Fibroblast of peridontal ligament (primary cell): ENCODE measurements around the gene AKR1C2.
"Not testable (repeated sequence)": the region's sequence is repeated elsewhere in the genome, so short reads cannot be mapped to it uniquely, and the experiment has no call there.

Source experiments
- DNase-seq: peaks from one replicate; pipeline ENCODE4 v3.0.0-alpha.2; 2010; ENCODE audit errors: extremely low read depth

Gene AKR1C2

DNA sequence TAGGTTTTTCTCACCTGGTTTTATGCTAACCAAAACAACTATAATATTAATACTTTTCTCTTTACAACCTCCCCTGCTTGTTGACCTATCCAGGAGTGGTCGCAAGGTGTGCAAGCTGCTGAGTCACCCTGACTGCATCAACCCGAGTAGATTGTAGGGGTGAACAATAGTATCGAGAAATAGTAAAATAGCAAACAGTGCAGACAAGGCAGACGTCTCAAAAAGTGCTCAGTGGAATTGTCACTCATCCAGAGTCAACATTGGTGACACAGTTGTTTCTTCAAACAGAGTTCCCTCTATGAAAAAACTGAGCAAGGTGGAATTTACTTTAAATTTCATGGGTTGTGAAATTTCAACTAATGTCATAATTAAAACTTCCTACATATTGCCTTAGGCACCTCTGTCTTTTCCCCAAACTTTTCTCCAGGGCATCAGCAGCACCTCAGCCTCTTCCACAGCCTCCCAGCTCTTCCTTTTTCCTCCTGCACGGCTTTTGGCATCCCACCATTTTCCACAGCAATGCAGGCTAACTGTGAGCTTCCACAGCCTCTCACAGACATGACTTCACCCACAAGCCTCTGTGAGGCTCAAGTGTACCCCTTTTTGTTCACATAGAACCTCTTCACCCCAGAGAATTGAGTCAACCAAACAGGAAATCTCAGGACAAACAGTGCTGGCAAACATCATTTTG is 46.6 kb downstream of the AKR1C2 start:
- not testable (repeated sequence) for DNase-seq

DNA sequence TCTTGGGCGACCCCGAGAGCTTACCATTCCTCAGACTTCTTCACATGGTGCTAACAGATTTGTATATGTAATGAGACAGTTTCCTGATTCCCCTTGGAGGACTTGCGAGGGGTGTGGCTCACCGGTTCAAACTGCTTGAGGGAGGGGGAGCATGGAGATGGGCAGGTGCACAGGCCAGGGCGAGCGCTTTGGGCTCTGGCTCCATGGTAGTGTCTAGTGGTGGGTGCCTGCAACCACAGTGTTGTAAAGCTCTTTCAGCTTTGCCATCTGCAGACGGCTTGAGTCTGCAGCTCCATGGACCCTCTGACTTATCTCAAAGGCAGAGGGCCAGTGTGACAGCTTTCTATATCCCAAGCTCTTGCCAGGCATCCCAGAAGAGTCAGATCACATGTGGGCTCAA is 47.6 kb downstream of the AKR1C2 start:
- DNase-seq: not testable (repeated sequence)

DNA sequence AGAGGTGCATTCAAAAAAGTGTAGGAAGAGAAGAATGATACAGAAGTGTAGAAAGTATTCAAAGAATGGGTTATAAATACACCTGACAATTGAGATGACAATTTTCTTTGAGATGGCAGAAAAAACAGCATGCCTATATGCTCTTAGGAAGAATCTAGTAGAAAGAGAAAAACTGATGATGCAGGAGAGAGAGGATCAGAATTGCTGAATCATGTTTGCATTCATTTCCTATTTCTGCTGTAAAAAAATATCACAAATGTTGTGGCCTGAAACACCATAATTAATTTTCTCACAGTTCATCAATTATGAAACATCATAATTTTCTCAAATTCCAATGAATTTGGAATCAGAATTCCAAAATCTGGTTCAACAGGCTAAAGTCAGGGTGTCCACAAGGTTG is 50.3 kb downstream of the AKR1C2 start:
- no peak for DNase-seq

DNA sequence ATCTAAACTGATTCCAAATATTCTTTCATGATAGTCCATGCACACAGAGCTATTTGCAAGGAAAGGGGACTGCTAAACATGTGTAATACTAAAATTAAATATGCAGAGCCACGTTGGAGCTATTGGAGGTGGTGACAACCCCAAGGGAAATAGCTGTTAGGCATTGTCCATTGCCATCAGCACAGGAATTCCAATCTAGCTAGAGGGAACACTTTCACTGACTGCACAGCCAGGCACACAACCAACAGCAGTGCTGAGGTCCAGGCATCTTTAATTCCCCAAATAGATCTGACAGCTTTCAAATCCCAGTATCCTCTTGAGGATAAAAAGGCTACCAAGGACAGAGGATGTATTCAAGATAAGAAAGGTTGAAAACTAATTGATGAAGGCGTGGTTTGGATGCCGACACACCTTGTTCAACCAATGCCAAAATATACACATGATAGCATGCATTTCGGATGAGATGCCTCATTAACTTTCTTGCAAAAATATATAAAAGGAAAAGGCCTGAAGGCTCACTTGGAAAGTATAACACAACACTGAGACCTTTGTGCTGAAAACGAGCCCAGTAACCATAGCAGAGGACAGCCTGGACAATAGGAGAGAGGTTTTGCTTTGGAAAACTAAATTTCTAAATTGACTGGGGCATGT is 52.0 kb downstream of the AKR1C2 start:
- not testable (repeated sequence) for DNase-seq

DNA sequence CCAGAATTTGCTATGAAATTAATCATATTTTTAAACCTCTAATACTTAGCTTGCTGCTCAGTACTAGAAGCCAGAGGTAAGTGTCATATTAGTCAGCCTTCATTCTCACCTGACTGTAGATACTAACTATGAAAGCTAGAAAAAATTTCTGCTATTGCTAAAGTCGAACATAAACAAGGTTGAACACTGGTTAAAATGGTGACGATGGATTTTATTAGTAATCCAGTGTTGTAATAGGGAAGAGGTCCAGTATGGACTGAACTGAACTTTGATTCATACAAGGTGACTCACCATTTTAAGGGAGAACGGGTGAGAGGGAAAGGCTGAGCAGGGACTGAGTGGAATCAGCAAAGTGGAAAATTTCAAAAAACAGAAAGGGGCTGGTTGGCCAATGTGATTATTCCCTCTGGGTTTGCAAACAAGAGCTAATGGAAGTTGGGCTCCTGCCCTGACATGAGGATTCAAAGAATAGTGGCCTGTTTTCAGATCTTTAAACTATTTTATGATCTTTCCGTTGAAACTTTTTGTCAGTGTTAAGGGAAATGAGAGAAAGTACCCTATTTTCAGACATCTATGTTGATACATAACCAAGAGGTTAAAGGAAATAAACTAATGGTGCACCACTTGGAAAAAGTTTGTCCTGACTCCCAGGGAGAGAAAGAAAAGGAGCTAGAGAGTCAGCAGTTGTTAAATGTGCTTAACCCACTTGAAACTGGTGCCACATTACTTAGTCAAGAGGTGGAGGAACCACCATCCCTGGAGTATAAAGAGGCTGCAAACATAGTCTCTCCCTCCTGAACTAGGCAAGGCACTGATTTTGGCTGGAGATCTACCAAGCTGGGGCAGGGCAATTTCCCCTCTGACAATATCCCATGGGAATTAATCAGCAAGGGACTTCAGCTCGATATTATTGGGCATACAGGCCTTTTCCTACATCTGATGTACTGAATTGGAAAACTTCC is 55.7 kb downstream of the AKR1C2 start:
- peak; percentile 98 for DNase-seq

DNA sequence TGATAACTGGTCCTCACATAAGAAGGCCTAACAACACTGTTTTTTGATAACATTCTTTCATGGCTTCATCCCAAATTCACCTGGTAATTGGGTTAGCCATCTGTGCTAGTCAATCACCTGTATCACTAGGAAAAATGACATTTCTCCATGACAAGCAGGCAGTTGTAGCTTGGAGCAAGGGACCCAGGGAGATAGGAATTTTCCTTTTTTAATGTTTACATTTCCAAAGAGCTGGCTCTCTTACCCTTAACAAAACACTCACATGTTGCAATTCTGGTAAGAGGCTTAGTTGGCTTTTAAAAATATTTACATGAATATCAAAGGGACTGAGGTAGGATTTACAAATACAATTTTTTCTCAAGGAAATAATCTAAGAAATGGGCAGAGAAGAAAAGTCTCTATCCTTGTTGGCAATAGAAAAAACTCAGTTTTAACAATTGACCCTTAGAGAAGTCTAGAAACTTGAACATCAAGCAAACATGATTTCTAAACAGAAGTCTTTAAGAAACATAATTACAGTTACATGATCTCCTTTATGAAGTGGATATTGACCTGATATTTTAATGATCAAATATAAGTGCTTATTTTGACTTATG is 56.5 kb downstream of the AKR1C2 start:
- peak; percentile 80 for DNase-seq

DNA sequence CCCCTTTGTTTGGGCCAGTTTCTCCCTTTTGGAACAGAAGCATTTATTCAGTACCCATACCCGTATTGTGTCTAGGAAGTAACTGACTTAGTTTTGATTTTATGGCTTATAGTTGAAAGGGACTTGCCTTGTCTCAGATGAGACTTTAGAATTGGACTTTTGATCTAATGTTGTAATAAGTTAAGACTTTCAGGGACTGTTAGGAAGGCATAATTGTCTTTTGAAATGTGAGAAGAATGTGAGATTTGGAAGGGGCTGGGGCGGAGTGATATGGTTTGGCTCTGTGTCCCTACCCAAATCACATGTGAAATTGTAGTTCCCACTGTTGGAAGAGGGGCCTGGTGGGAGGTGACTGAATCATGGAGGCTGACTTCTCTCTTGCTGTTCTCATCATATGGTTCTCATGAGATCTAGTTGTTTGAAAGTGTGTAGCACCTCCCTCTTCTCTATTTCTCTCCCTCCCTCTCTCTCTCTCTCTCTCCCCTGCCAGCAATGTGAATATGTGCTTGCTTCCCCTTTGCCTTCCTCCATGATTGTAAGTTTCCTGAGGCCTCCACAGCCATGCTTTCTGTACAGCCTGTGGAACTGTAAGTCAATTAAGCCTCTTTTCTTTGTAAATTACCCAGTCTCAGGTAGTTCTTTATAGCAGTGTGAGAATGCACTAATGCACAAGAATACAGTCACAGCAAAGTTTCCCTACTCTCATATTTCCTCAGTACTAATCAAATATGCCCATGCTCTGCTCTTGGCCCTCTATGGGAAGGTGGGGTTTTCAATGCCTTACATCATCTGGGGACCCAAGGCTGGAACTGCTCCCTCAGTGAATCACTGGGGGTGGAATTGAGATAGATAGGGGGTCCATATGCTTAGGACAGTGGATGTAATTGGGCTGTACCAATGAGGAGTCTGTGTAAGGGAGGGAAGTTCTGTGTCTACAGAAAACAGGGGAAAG is 57.6 kb downstream of the AKR1C2 start:
- peak; percentile 37 for DNase-seq

DNA sequence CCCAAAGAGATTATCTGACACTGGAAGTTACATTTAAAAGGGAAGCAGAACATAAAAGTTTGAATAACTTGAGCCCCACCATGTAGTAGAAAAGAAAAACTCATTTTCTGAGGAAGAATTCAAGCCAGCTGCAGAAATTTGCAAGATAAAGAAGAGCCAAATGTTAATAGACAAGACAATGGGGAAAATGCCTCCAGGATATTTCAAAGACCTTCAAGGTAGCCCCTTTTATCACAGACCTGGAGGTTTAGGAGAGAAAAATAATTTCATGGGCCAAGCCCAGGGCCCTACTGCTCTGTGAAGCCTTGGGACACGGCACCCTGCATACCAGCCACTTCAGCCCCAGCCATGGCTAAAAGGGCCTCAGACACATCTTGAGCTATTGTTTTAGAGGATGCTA is 58.8 kb downstream of the AKR1C2 start:
- DNase-seq: no peak

DNA sequence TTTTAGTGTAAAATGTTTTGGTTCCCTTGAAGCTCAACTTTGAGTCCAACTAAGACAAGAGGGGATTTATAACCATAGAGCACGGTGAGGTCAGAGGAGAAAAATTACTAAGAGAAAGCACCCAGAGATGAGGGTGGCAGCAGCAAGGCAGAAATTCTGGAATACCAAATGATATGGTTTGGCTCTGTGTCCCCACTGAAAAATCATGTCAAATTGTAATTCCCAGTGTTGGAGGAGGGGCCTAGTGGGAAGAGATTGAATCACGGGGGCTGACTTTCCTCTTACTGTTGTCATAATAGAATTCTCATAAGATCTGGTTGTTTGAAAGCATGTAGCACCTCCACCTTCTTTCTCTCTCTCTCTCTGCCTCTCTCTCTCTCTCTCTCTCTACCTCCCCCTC is 59.8 kb downstream of the AKR1C2 start:
- DNase-seq: peak; percentile 48

DNA sequence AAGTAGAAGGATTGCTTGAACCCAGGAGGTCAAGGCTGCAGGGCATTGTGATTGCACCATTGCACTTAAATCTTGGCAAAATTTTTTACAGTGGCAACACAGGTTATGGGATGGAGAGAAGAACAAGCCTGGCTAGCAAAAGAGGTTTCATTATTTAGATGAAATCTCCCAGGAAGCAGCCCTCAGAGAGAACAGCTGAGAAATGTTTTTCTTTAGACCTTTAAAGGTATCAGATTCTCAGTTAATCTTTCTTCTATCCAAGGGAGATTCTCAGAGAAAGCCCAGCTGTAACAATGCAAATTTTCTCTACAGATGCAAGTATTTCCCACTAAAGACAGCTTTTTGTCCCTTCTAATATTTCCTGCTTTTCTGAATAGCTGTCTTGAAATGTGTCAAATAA is 60.2 kb downstream of the AKR1C2 start:
- DNase-seq: peak; percentile 5

DNA sequence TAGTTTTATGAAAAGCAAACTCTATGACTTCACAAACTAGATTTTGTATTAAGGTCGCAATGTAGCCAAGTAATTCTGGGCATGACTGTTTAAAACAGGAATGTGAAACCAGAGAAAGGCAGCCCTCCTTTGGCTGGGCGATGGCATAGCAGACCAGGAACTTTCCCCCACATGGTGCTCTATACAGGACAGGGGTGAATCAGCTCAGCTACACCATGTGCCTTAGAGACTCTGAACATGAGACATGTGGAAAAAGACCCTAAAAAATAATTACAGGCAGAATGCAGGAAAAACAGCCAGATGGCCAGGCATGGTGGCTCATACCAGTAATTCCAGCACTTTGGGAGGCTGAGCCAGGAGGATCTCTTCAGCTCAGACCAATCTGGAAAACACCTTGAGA is 60.7 kb downstream of the AKR1C2 start:
- DNase-seq: peak; percentile 87

DNA sequence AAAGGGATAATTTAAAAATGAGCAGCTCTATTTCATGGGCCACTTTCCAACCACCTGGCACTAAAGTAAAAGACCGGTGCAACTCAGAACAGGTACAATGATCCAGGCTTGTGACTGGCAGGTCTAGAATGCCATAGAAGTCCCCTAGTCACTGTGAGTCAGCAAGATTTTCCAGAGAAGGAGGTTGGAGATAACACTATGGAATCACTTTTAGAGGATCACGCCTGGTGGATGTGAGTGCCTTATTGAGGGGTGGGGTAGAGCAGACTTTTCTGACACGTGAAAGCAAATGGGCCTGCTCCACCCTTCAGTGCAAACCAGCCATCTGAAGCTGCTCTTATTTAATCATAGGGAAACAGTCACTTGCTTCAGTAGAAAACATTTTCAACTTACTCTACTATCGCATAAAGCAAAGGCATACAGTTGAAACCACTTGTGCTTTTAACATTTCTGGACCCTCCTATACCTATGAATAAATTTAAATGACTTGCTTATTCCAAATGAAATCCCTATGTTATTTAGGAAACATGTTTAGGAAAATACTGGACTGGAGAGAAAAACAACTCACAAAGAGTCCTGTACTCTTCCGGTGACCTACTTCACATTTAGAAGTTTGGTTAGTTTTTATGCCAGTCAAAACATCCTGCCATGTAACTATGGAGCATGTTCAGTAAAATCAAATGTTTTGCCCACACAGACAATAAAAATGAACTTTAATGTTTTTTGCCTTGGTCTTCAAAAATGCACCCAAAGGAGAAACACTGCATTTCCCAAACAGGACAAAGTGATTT is 61.9 kb downstream of the AKR1C2 start:
- peak; percentile 23 for DNase-seq

DNA sequence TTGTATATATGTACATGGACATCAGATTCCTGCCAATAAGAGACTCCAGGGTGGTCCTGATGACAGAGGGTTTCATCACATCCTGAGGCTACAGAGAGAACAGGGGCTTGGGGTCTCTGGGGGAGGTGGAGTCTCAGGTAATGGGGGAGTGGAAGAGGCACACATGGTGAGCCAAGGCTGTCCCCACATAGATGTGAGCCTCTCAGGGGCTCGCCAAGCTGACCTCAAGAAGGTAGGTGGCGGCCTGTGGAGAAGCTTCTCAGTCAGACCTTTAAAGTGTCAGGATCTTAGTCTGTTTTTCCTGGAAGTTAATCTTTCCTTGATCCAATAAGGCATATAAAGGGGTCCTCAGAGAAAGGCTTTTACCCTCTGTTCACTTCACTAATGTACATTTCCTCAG is 62.7 kb downstream of the AKR1C2 start:
- DNase-seq: not testable (repeated sequence)

DNA sequence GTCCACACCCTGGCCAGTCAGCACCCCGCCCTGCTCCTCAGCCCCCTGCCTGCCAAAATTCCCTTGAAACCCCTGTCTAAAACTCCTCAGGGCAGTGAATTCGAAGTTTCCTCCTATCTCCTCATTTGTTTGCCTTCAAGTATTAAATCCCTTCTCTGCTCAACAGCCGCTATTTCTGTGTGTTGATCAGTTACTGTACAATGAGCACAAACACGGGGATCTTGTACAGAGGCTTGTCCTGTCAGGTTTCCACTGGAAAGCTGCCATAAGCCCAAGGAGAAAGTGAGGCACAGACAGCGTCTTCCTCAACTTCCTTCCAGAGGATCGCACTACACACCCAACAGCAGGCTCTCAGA is 63.6 kb downstream of the AKR1C2 start:
- not testable (repeated sequence) for DNase-seq

DNA sequence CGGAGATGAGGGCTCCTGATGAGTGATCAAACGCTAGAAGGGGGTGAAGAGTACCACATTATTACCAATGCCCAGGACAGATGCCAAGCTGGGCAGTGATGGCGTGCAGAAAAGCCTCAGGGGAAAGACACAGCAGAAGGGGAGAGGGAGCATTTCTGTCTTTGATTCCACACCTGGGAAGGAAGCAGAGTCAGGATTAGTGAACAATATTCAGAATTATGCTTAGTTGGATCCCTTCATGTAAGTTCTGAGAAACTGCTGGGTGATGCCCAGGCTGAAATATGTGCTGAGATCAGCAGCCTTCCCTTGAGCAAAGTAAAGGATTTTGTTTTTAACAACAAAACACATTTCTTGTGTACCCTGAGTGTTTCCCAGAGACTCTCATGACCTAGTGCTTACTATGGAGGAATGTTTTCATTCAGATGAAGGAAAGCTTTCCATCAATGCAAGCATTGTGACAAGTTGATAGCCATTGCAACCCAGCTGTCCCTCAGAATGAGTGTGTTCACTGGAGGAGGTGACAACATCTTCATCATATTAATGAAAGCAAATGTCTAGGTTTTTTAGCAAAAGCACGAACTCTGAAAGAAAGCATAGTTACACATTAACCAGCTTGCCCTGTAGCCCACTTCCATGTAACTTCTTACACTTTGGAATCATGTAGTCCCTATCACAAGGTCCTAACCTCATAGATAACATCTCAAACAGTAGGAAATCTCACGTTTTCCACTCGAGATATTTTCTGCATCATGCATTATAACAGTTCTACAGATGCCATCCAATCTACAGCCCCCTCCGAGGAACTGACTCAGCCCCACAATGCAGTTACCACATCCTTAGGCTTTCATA is 64.2 kb downstream of the AKR1C2 start:
- peak; percentile 32 for DNase-seq
